ENCODE data around the gene ZBTB32.

The ZBTB32 gene

GRCh38 chr19:35731779-35732405 is 27.5 kb downstream of the ZBTB32 start:
- H3K27ac ChIP-seq, result no peak overlapping the region
- DNase-seq (ENCODE audit: low spot score), result no peak
- H3K4me3 ChIP-seq, result no peak overlapping the region
- no peak for TF ChIP-seq CTCF (IDR thresholded peaks at IDR 0.05)

GRCh38 chr19:35732540-35733179 is 28.3 kb downstream of the ZBTB32 start:
- no peak for TF ChIP-seq CTCF (IDR thresholded peaks at IDR 0.05)
- no peak for DNase-seq (ENCODE audit: low spot score)
- Histone ChIP-seq H3K4me3 (no peak overlapping the region), H3K27ac (no peak overlapping the region)

- no peak for TF ChIP-seq CTCF (IDR thresholded peaks at IDR 0.05)
- DNase-seq (ENCODE audit: low spot score), result no peak
- Histone ChIP-seq H3K27ac (no peak overlapping the region), H3K4me3 (no peak overlapping the region)
Observed at GRCh38 chr19:35733180-35734125, 29.1 kb downstream of the ZBTB32 start.

- no peak for TF ChIP-seq CTCF (IDR thresholded peaks at IDR 0.05)
- no peak overlapping the region for H3K27ac ChIP-seq
- no peak for DNase-seq (ENCODE audit: low spot score)
- no peak overlapping the region for H3K4me3 ChIP-seq
Observed at GRCh38 chr19:35734273-35734672, 29.9 kb downstream of the ZBTB32 start.

- Histone ChIP-seq H3K27ac (no peak overlapping the region), H3K4me3 (no peak overlapping the region)
- DNase-seq (ENCODE audit: low spot score), result no peak
- TF ChIP-seq CTCF (IDR thresholded peaks at IDR 0.05), result no peak
Observed at GRCh38 chr19:35734889-35735288, 30.5 kb downstream of the ZBTB32 start.

- DNase-seq (ENCODE audit: low spot score), result no peak
Observed at GRCh38 chr19:35736913-35737886, 32.8 kb downstream of the ZBTB32 start.

More at GRCh38 chr19:35736913-35737886, 32.8 kb downstream of the ZBTB32 start:
- TF ChIP-seq CTCF (IDR thresholded peaks at IDR 0.05), result no peak
- Histone ChIP-seq H3K4me3 (no peak overlapping the region), H3K27ac (no peak overlapping the region)
